GM23248 (cell line): Measurements from ENCODE around the gene TRAK1. TPM values are rescaled to one million over a fixed set of nuclear protein-coding genes. Genes with fewer than 3 reads are reported as not detected.
A peak's percentile ranks its signal among the peaks of the same experiment; 100 is the strongest.

Source experiments
- DNase-seq: peaks from one replicate; pipeline ENCODE4 v3.0.0-alpha.2; 2015
- H2AFZ ChIP-seq: fragments of 200-600 bp; sonication (generic); 2 replicates; pipeline ENCODE4 v1.6.1; 2016; ENCODE audit warnings: antibody characterized with exemption
- H3F3A ChIP-seq: fragments of 200-600 bp; sonication (generic); 2 replicates; pipeline ENCODE4 v1.6.1; 2016; ENCODE audit warnings: mild to moderate bottlenecking, antibody characterized with exemption, mixed run types; ENCODE audit not compliant: insufficient read depth
- H3K27ac ChIP-seq: fragments of 200-600 bp; sonication (generic); 2 replicates; pipeline ENCODE4 v1.5.1; 2016; ENCODE audit warnings: mild to moderate bottlenecking
- H3K27me3 ChIP-seq: fragments of 200-600 bp; sonication (generic); replicated peaks from 2 replicates; pipeline ENCODE4 v1.6.1; 2016; ENCODE audit warnings: mild to moderate bottlenecking; ENCODE audit not compliant: insufficient read depth
- H3K36me3 ChIP-seq: fragments of 200-600 bp; sonication (generic); 2 replicates; pipeline ENCODE4 v1.6.1; 2016; ENCODE audit warnings: low read depth, mild to moderate bottlenecking
- H3K4me1 ChIP-seq: fragments of 200-600 bp; sonication (generic); 2 replicates; pipeline ENCODE4 v1.6.1; 2016; ENCODE audit warnings: mild to moderate bottlenecking; ENCODE audit not compliant: insufficient read depth
- H3K4me2 ChIP-seq: fragments of 200-600 bp; sonication (generic); one replicate; pipeline ENCODE4 v1.6.1; 2016; ENCODE audit warnings: mild to moderate bottlenecking; ENCODE audit not compliant: unreplicated experiment
- H3K4me3 ChIP-seq: fragments of 200-600 bp; sonication (generic); 2 replicates; pipeline ENCODE4 v1.5.1; 2016; ENCODE audit warnings: mild to moderate bottlenecking
- H3K79me2 ChIP-seq: fragments of 200-600 bp; sonication (generic); 2 replicates; pipeline ENCODE4 v1.6.1; 2016; ENCODE audit warnings: mild to moderate bottlenecking; ENCODE audit not compliant: insufficient read depth
- H3K9ac ChIP-seq: fragments of 200-600 bp; sonication (generic); 2 replicates; pipeline ENCODE4 v1.6.1; 2016; ENCODE audit warnings: mild to moderate bottlenecking
- H3K9me2 ChIP-seq: fragments of 200-600 bp; sonication (generic); 2 replicates; pipeline ENCODE4 v1.6.1; 2016; ENCODE audit warnings: mixed run types, mild to moderate bottlenecking, moderate library complexity; ENCODE audit not compliant: insufficient read depth
- H3K9me3 ChIP-seq: fragments of 200-600 bp; sonication (generic); one replicate; pipeline ENCODE4 v1.6.1; 2017; ENCODE audit warnings: low read depth
- H4K20me1 ChIP-seq: fragments of 200-600 bp; sonication (generic); 2 replicates; pipeline ENCODE4 v1.6.0; 2016; ENCODE audit not compliant: insufficient read depth
- EZH2 ChIP-seq: fragments of 200-600 bp; sonication (generic); IDR thresholded peaks from 2 replicates; pipeline ENCODE4 v1.6.1; 2018; ENCODE audit warnings: antibody characterized with exemption, mild to moderate bottlenecking; ENCODE audit not compliant: insufficient read depth, poor library complexity, severe bottlenecking
- EZH2phosphoT487 ChIP-seq: fragments of 200-600 bp; sonication (generic); IDR thresholded peaks from 2 replicates; pipeline ENCODE4 v1.6.1; 2018; ENCODE audit warnings: antibody characterized with exemption, moderate library complexity, mild to moderate bottlenecking, low read depth; ENCODE audit not compliant: insufficient read depth
- WGBS, 2 experiments: methylation state at CpG; one replicate each; pipeline ENCODE4 v1.1.6; 2015 to 2017; ENCODE audit warnings: low lambda C conversion rate in 2 of 2, low coverage in 1 of 2; ENCODE audit errors: missing lambda C conversion rate in 2 of 2; 5-methylcytosine and 5-hydroxymethylcytosine counted together
- in situ Hi-C: fragments of 300-500 bp; cut with MboI; formaldehyde crosslinking; loops from 2 replicates; pipeline ENCODE4 v1.15.0; 2020
- polyA plus RNA-seq: library from polyadenylated mRNA; unstranded; fragments of >200 nt; fragmentation: Nextera tagmentation; extraction: Ambion mirVana; gene quantifications from 2 replicates; pipeline ENCODE4 v1.2.1, GENCODE V29; 2016
- total RNA-seq: library from RNA; depleted of rRNA; stranded (reverse); fragments of >200 nt; shearing (Covaris generic); gene quantifications from 2 replicates; pipeline ENCODE4 v1.2.3, GENCODE V29; 2014

The TRAK1 gene
- total and polyA plus RNA-seq, 2 experiments from 2014 or later = 13.6 to 51.0 TPM

- in situ Hi-C loops = no loop called here
- H3K9ac ChIP-seq = no peak overlapping the region
- peaks cover 8% of the 10 kb centered on the region; the same call in 1 of the 2 replicates for H3F3A ChIP-seq
- no peak overlapping the region for H3K27ac ChIP-seq
- no peaks in the 10 kb centered on the region for H3K27me3 ChIP-seq
- H4K20me1 ChIP-seq = no peaks in the 10 kb centered on the region
- TF ChIP-seq EZH2phosphoT487 = no peak
- no peaks in the 10 kb centered on the region; the same call in 1 of the 2 replicates for H3K36me3 ChIP-seq
- no peak overlapping the region for H3K4me2 ChIP-seq
- no peaks in the 10 kb centered on the region for H3K9me3 ChIP-seq
- WGBS, 2 experiments = 79 to 81% methylated on average over 11 of the region's 11 CpGs
- no peaks in the 10 kb centered on the region for H3K9me2 ChIP-seq
- H3K4me1 ChIP-seq = no peaks in the 10 kb centered on the region
- H2AFZ ChIP-seq = no peak overlapping the region
- no peaks in the 10 kb centered on the region for H3K79me2 ChIP-seq
- H3K4me3 ChIP-seq = no peak overlapping the region
- DNase-seq = peak; percentile 38
Observed at GRCh38 chr3:42226470-42227425, 135.6 kb downstream of the TRAK1 start.

DNA sequence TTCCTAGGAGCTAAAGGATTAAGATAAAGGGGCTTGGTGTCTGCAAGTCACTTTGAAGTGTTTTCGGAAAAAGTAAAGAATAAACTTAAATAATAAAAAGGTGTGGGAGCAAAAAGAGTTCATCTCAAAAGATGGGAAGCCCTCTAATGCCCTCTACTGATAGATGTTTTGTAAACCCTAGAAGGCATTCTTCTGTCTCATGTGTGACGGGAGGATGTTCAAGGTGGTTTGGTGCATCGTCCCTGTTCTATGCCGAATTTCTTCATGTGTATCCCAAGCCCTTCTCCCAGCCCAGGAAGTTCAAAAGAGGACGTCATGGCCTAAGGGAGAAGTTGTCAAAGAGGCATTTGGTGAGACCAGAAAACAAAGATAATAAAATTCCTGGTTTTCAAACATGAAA lies 137.6 kb downstream of the TRAK1 start:
- Histone ChIP-seq H3K27ac (no peak overlapping the region), H3K4me3 (no peak overlapping the region), H3K4me1 (no peaks in the 10 kb centered on the region), H3K9ac (no peak overlapping the region), H3K36me3 (no peaks in the 10 kb centered on the region; the same call in 1 of the 2 replicates), H3K9me3 (no peaks in the 10 kb centered on the region), H3K4me2 (no peak overlapping the region), H4K20me1 (no peaks in the 10 kb centered on the region), H3K79me2 (no peaks in the 10 kb centered on the region), H3K27me3 (no peaks in the 10 kb centered on the region), H3F3A (peaks cover 8% of the 10 kb centered on the region; the same call in 1 of the 2 replicates), H3K9me2 (no peaks in the 10 kb centered on the region), H2AFZ (no peak overlapping the region)
- 47 to 54% methylated on average over 5 of the region's 5 CpGs for WGBS, 2 experiments
- in situ Hi-C loops = no loop called here
- TF ChIP-seq EZH2phosphoT487 (no peak), EZH2 (no peak)
- DNase-seq = peak; percentile 13

- TF ChIP-seq EZH2phosphoT487 (no peak), EZH2 (no peak)
- no peak overlapping the region for H3K27ac ChIP-seq
- no peak overlapping the region for H3K9ac ChIP-seq
- no peaks in the 10 kb centered on the region for H3K9me2 ChIP-seq
- H3K9me3 ChIP-seq = no peaks in the 10 kb centered on the region
- peak overlapping the region; percentile 81 for H2AFZ ChIP-seq
- peak overlapping the region; percentile 69; the same call in 1 of the 2 replicates for H3K4me3 ChIP-seq
- H4K20me1 ChIP-seq = no peaks in the 10 kb centered on the region
- DNase-seq = no peak
- H3F3A ChIP-seq = peaks cover 8% of the 10 kb centered on the region; the same call in 1 of the 2 replicates
- no peaks in the 10 kb centered on the region for H3K27me3 ChIP-seq
- in situ Hi-C loops = no loop called here
- no peaks in the 10 kb centered on the region for H3K79me2 ChIP-seq
- 49 to 55% methylated on average over 5 of the region's 5 CpGs for WGBS, 2 experiments
- no peaks in the 10 kb centered on the region for H3K36me3 ChIP-seq
- H3K4me2 ChIP-seq = peak overlapping the region; percentile 85
- H3K4me1 ChIP-seq = no peaks in the 10 kb centered on the region
Observed at GRCh38 chr3:42229266-42229941, 138.2 kb downstream of the TRAK1 start.

DNA sequence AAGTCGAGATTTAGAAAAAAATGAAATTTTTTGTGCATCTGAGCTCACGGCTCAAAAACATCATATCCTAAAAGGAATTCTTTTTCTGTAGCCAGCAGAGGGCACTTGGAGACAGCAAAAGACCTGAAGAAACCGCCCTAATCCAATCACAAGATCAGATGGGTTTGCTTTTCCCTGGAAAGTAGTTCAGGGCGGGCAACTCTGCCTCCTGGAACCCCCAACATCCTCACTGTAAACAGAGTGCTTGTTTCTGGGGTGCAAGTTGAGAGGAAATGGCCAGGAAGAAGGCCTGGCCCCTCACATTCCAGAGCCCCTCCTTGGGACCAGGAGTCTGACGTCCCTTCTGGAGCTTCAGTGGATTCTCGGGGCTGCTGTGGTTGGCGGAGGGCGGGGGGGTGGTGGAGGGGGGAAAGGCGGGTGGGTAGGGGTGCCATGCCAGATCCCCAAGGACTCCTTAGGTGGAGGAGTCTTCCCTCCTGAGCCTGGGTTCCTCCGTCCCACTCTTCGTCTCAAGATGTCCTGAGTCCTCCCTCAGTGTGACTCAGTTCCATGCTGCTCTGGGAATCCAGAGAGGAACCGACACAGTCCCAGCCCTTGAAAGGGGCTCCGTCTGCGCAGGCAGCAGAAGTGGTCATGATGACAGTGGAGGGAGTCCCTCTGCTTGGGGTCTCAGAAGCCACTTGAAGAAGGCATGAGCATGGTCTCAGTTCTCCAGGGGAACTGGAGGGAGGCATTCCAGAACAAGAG lies 139.0 kb downstream of the TRAK1 start:
- Histone ChIP-seq H2AFZ (peak overlapping the region; percentile 81), H3K4me3 (peak overlapping the region; percentile 69), H4K20me1 (no peaks in the 10 kb centered on the region), H3K4me1 (no peaks in the 10 kb centered on the region), H3K9me2 (no peaks in the 10 kb centered on the region), H3K79me2 (no peaks in the 10 kb centered on the region), H3K4me2 (peak overlapping the region; percentile 85), H3K9me3 (no peaks in the 10 kb centered on the region), H3F3A (peaks cover 8% of the 10 kb centered on the region; the same call in 1 of the 2 replicates), H3K9ac (no peak overlapping the region), H3K27ac (no peak overlapping the region), H3K36me3 (no peaks in the 10 kb centered on the region), H3K27me3 (no peaks in the 10 kb centered on the region)
- TF ChIP-seq EZH2 = no peak
- no peak for TF ChIP-seq EZH2phosphoT487
- DNase-seq = peak; percentile 82
- in situ Hi-C loops = loop anchor here (10.0 kb wide), 1 partner anchor 315 kb away; no protein-coding TSS in a partner anchor
- WGBS, 2 experiments = 7 to 10% methylated on average over 13 to 14 of the region's 14 CpGs
